Left ventricle myocardium inferior (tissue), 1 donor: ENCODE measurements around the gene IFITM5. TPM values are rescaled to one million over a fixed set of nuclear protein-coding genes. Genes with fewer than 3 reads are reported as not detected.
"Not testable (repeated sequence)": the region's sequence is repeated elsewhere in the genome, so short reads cannot be mapped to it uniquely, and the experiment has no call there.

Experiments
- DNase-seq: peaks from one replicate; pipeline ENCODE4 v3.0.0-alpha.2; 2020
- H3K27ac ChIP-seq: fragments of 200-600 bp; replicated peaks from 2 replicates; pipeline ENCODE4 v1.8.0; 2021
- H3K27me3 ChIP-seq: fragments of 200-600 bp; 2 replicates; pipeline ENCODE4 v1.8.0; 2021; ENCODE audit warnings: low read depth
- H3K36me3 ChIP-seq: fragments of 200-600 bp; 2 replicates; pipeline ENCODE4 v1.8.0; 2021
- H3K4me1 ChIP-seq: fragments of 200-600 bp; 2 replicates; pipeline ENCODE4 v1.8.0; 2021
- H3K4me3 ChIP-seq: fragments of 200-600 bp; 2 replicates; pipeline ENCODE4 v1.8.0; 2021; ENCODE audit warnings: mild to moderate bottlenecking, moderate library complexity
- H3K9me3 ChIP-seq: fragments of 200-600 bp; replicated peaks from 2 replicates; pipeline ENCODE4 v1.8.0; 2021
- intact Hi-C: fragments of 100-400 bp; cut with micrococcal nuclease; formaldehyde crosslinking; loops from one replicate; pipeline ENCODE4 v1.11.0; 2022
- total RNA-seq: library from RNA; stranded (reverse); fragmentation: NEBNext Ultra II Directional; extraction: Animal tissue kit (Norgen Biotek cat#: 25700); gene quantifications from one replicate; pipeline ENCODE4 v1.2.1, GENCODE V29; 2021
- TF ChIP-seq, protein P1 (sequence below): fragments of 200-600 bp; IDR thresholded peaks from 2 replicates; pipeline ENCODE4 v1.8.0; 2021; ENCODE audit warnings: antibody characterized with exemption, mild to moderate bottlenecking, borderline replicate concordance
- donor health status: DM: no; HTN: yes; CAD: no; lungs with severe emphysema.

Gene IFITM5
- total RNA-seq, 1 donor from 2014 or later, result not detected

GRCh38 chr11:312092-312816 is 12.9 kb upstream of the IFITM5 start:
- peaks cover 61% of the 10 kb centered on the region for H3K27me3 ChIP-seq
- H3K4me1 ChIP-seq, result peaks cover 66% of the 10 kb centered on the region
- no peaks in the 10 kb centered on the region for H3K9me3 ChIP-seq
- intact Hi-C loops, result no loop called here
- DNase-seq, result no peak
- TF ChIP-seq, protein P1, sequence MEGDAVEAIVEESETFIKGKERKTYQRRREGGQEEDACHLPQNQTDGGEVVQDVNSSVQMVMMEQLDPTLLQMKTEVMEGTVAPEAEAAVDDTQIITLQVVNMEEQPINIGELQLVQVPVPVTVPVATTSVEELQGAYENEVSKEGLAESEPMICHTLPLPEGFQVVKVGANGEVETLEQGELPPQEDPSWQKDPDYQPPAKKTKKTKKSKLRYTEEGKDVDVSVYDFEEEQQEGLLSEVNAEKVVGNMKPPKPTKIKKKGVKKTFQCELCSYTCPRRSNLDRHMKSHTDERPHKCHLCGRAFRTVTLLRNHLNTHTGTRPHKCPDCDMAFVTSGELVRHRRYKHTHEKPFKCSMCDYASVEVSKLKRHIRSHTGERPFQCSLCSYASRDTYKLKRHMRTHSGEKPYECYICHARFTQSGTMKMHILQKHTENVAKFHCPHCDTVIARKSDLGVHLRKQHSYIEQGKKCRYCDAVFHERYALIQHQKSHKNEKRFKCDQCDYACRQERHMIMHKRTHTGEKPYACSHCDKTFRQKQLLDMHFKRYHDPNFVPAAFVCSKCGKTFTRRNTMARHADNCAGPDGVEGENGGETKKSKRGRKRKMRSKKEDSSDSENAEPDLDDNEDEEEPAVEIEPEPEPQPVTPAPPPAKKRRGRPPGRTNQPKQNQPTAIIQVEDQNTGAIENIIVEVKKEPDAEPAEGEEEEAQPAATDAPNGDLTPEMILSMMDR, result no peak
- H3K27ac ChIP-seq, result peak overlapping the region; percentile 94
- no peaks in the 10 kb centered on the region for H3K36me3 ChIP-seq
- H3K4me3 ChIP-seq, result peak overlapping the region; percentile 74

GRCh38 chr11:311013-311748 is 11.9 kb upstream of the IFITM5 start:
- H3K9me3 ChIP-seq, H3K36me3 ChIP-seq, intact Hi-C loops, DNase-seq: not testable (repeated sequence)
- Histone ChIP-seq H3K27ac (peak overlapping the region; percentile 94), H3K4me3 (peak overlapping the region; percentile 74), H3K27me3 (peaks cover 52% of the 10 kb centered on the region), H3K4me1 (peaks cover 68% of the 10 kb centered on the region)

GRCh38 chr11:309979-310572 is 10.8 kb upstream of the IFITM5 start:
- intact Hi-C loops, result not testable (repeated sequence)

DNA sequence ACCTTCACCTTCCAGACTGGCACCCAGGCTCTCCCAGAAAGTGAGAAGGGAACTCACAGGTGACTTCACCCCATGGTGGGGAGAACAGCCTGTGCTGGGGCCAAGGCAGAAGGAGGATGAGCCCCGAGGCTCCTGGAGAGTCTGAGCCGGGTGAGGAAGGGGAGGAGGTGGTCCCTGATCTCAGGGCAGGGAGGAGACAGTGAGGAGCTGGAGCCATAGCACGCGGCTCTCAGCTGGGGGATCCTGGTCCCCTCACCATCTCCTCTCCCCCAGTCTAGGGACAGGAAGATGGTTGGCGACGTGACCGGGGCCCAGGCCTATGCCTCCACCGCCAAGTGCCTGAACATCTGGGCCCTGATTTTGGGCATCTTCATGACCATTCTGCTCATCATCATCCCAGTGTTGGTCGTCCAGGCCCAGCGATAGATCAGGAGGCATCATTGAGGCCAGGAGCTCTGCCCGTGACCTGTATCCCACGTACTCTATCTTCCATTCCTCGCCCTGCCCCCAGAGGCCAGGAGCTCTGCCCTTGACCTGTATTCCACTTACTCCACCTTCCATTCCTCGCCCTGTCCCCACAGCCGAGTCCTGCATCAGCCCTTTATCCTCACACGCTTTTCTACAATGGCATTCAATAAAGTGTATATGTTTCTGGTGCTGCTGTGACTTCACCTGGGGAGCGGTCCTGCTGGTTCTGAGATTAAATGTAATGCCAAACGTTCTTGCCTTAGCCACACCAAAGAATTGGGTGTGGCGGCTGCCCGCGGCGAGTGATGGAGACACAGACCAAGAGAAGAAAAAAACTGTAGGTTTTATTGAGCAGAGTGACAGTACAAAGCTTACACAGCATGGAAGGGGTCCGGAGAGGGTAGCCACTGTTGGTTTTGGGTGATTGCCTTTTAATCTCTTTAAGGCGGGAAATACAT is 9.7 kb upstream of the IFITM5 start:
- DNase-seq, H3K9me3 ChIP-seq, H3K36me3 ChIP-seq, intact Hi-C loops: not testable (repeated sequence)
- Histone ChIP-seq H3K27me3 (peaks cover 34% of the 10 kb centered on the region), H3K27ac (peak overlapping the region; percentile 93), H3K4me1 (peaks cover 73% of the 10 kb centered on the region), H3K4me3 (peak overlapping the region; percentile 67)

More at GRCh38 chr11:309979-310572, 10.8 kb upstream of the IFITM5 start:
- H3K4me3 ChIP-seq, result peak overlapping the region; percentile 67
- H3K9me3 ChIP-seq, DNase-seq, H3K36me3 ChIP-seq: not testable (repeated sequence)
- H3K27ac ChIP-seq, result peak overlapping the region; percentile 93
- peaks cover 40% of the 10 kb centered on the region for H3K27me3 ChIP-seq
- H3K4me1 ChIP-seq, result peaks cover 68% of the 10 kb centered on the region

- Histone ChIP-seq H3K4me3 (peak within 1 kb of the TSS; percentile 67), H3K27ac (peak within 1 kb of the TSS; percentile 93), H3K27me3 (peaks cover 30% of the 10 kb centered on the region), H3K4me1 (peaks cover 63% of the 10 kb centered on the region)
- intact Hi-C loops, H3K9me3 ChIP-seq, H3K36me3 ChIP-seq: not testable (repeated sequence)
- peak; percentile 74 for DNase-seq
- TF ChIP-seq, protein P1, result peak; percentile 25
Observed at GRCh38 chr11:307766-308708, 8.7 kb upstream of the IFITM5 start, which contains the start of gene IFITM2. Gene IFITM2 (plus strand): TSS chr11:307816. CDS start chr11:308193, 377 bp downstream.
